IMR-90 (cell line): ENCODE measurements around the gene NLRC3.

ENCODE experiments used
- BHLHE40 ChIP-seq: fragments of 150-350 bp; IDR thresholded peaks from 2 replicates; pipeline ENCODE4 v1.6.1; 2016; ENCODE audit warnings: mild to moderate bottlenecking, low read depth, low read length
- CHD1 ChIP-seq: IDR thresholded peaks from 2 replicates; pipeline ENCODE4 v1.6.1; 2012; ENCODE audit warnings: low read depth, low read length, improper control_type of control experiment
- FOS ChIP-seq: fragments of 150-350 bp; IDR thresholded peaks from 2 replicates; pipeline ENCODE4 v1.6.1; 2016; ENCODE audit warnings: low read depth, low read length
- MAFK ChIP-seq: IDR thresholded peaks from 2 replicates; pipeline ENCODE4 v1.6.1; 2012; ENCODE audit warnings: low read depth, low read length, improper control_type of control experiment
- MAZ ChIP-seq: IDR thresholded peaks from 2 replicates; pipeline ENCODE4 v1.6.1; 2012; ENCODE audit warnings: low read depth, mild to moderate bottlenecking, low read length, improper control_type of control experiment, moderate library complexity, borderline replicate concordance
- POLR2A ChIP-seq: IDR thresholded peaks from 2 replicates; pipeline ENCODE4 v1.6.1; 2012; ENCODE audit warnings: mild to moderate bottlenecking, low read depth, low read length
- RAD21 ChIP-seq: IDR thresholded peaks from 2 replicates; pipeline ENCODE4 v1.6.1; 2012; ENCODE audit warnings: low read length, improper control_type of control experiment
- RCOR1 ChIP-seq: IDR thresholded peaks from 2 replicates; pipeline ENCODE4 v1.6.1; 2012; ENCODE audit warnings: mild to moderate bottlenecking, low read length, improper control_type of control experiment; ENCODE audit not compliant: insufficient replicate concordance
- RFX5 ChIP-seq: IDR thresholded peaks from 2 replicates; pipeline ENCODE4 v1.8.0; 2012; ENCODE audit warnings: low read depth, mild to moderate bottlenecking, low read length, moderate library complexity
- USF2 ChIP-seq: fragments of 150-350 bp; IDR thresholded peaks from 2 replicates; pipeline ENCODE4 v1.6.1; 2017; ENCODE audit warnings: mild to moderate bottlenecking, antibody characterized with exemption, low read length, low read depth
- TF ChIP-seq, protein P1 (sequence below): conservative IDR thresholded peaks from 2 replicates; pipeline ENCODE4 v1.5.1; 2012; ENCODE audit warnings: mild to moderate bottlenecking, low read depth, low read length, improper control_type of control experiment
- TF ChIP-seq, protein P2 (sequence below): fragments of 150-350 bp; IDR thresholded peaks from 2 replicates; pipeline ENCODE4 v1.6.1; 2016; ENCODE audit warnings: low read depth, mild to moderate bottlenecking, low read length, moderate library complexity, borderline replicate concordance

- no peak for TF ChIP-seq CHD1
- no peak for TF ChIP-seq POLR2A
- TF ChIP-seq MAZ = no peak
- TF ChIP-seq, protein P1, sequence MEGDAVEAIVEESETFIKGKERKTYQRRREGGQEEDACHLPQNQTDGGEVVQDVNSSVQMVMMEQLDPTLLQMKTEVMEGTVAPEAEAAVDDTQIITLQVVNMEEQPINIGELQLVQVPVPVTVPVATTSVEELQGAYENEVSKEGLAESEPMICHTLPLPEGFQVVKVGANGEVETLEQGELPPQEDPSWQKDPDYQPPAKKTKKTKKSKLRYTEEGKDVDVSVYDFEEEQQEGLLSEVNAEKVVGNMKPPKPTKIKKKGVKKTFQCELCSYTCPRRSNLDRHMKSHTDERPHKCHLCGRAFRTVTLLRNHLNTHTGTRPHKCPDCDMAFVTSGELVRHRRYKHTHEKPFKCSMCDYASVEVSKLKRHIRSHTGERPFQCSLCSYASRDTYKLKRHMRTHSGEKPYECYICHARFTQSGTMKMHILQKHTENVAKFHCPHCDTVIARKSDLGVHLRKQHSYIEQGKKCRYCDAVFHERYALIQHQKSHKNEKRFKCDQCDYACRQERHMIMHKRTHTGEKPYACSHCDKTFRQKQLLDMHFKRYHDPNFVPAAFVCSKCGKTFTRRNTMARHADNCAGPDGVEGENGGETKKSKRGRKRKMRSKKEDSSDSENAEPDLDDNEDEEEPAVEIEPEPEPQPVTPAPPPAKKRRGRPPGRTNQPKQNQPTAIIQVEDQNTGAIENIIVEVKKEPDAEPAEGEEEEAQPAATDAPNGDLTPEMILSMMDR = no peak
- TF ChIP-seq RCOR1 = no peak
- TF ChIP-seq FOS = no peak
- TF ChIP-seq USF2 = no peak
- no peak for TF ChIP-seq MAFK
- no peak for TF ChIP-seq RFX5
- TF ChIP-seq, protein P2, sequence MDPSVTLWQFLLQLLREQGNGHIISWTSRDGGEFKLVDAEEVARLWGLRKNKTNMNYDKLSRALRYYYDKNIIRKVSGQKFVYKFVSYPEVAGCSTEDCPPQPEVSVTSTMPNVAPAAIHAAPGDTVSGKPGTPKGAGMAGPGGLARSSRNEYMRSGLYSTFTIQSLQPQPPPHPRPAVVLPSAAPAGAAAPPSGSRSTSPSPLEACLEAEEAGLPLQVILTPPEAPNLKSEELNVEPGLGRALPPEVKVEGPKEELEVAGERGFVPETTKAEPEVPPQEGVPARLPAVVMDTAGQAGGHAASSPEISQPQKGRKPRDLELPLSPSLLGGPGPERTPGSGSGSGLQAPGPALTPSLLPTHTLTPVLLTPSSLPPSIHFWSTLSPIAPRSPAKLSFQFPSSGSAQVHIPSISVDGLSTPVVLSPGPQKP = no peak
- TF ChIP-seq BHLHE40 = no peak
- no peak for TF ChIP-seq RAD21
These were observed 22.8 kb downstream of the NLRC3 start for GRCh38 chr16:3554351-3554928.
